ENCODE results near the gene NDUFB8. TPM values are rescaled to one million over a fixed set of nuclear protein-coding genes. Genes with fewer than 3 reads are reported as not detected.

Gene NDUFB8
- total and polyA plus RNA-seq, 2 donors (not counting 3 experiments of a cell fraction or from before 2014, with no cell fraction given): 193 to 526 TPM

DNA sequence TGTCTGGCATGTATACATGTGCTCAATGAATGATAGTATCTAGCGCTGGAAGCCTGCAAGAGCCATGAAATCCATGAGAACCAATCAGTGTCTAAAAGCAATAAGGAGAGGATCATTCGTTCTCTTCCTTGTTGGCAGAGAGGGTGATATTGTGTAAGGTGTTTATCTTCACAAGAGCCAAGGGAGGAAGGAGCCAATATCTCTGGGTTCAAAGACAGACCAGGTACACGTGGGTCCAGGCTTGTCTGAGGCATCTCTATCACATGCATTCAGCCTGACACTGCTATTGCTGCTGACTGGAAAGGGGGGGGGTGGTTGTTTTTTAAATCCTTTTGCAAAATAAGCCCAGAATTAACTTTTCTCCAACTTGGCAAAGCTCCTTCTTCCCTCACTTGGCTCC is 14.1 kb downstream of the NDUFB8 start:
- H3K79me2 ChIP-seq (ENCODE audit: control insufficient read depth, insufficient read depth, low read length): no peaks in the 10 kb centered on the region
- intact Hi-C loops (cut with micrococcal nuclease) (loop anchor here (5.0 kb wide), 1 partner anchor 362 kb away; no protein-coding TSS in a partner anchor), dilution Hi-C loops (cut with MboI; ENCODE audit: extremely low pct_ligation_motif_present, low sequenced_read_pairs) (no loop called here)
- FAIRE-seq: no peak
- H3K4me3 ChIP-seq (replicated peaks in 1 of 3; ENCODE audit: insufficient read depth in 1 of 3, low read depth in 1 of 3, low read length in 3 of 3): no peak overlapping the region
- no peak overlapping the region for H3K4me2 ChIP-seq (ENCODE audit: insufficient read depth, low read length)
- TF ChIP-seq, protein P1, sequence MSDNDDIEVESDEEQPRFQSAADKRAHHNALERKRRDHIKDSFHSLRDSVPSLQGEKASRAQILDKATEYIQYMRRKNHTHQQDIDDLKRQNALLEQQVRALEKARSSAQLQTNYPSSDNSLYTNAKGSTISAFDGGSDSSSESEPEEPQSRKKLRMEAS (IDR thresholded peaks at IDR 0.05; ENCODE audit: insufficient read depth, insufficient read length): no peak
- TF ChIP-seq POLR2AphosphoS5 (IDR thresholded peaks at IDR 0.05; ENCODE audit: insufficient read depth, low read depth, low read length) (no peak), MYC (IDR thresholded peaks at IDR 0.05; ENCODE audit: low read depth, low read length) (no peak), EZH2 (IDR thresholded peaks at IDR 0.05; ENCODE audit: borderline replicate concordance, low read depth, low read length, severe bottlenecking) (no peak), JUN (IDR thresholded peaks at IDR 0.05; ENCODE audit: borderline replicate concordance, insufficient read depth, insufficient read length, low read depth) (no peak), FOS (IDR thresholded peaks at IDR 0.05; ENCODE audit: borderline replicate concordance, insufficient read depth, low read length) (no peak), GATA2 (IDR thresholded peaks at IDR 0.05; ENCODE audit: insufficient read depth, insufficient read length, low read depth, low read length) (no peak), POLR2A (IDR thresholded peaks at IDR 0.05; ENCODE audit: low read depth, low read length) (no peak)
- TF ChIP-seq, protein P2, sequence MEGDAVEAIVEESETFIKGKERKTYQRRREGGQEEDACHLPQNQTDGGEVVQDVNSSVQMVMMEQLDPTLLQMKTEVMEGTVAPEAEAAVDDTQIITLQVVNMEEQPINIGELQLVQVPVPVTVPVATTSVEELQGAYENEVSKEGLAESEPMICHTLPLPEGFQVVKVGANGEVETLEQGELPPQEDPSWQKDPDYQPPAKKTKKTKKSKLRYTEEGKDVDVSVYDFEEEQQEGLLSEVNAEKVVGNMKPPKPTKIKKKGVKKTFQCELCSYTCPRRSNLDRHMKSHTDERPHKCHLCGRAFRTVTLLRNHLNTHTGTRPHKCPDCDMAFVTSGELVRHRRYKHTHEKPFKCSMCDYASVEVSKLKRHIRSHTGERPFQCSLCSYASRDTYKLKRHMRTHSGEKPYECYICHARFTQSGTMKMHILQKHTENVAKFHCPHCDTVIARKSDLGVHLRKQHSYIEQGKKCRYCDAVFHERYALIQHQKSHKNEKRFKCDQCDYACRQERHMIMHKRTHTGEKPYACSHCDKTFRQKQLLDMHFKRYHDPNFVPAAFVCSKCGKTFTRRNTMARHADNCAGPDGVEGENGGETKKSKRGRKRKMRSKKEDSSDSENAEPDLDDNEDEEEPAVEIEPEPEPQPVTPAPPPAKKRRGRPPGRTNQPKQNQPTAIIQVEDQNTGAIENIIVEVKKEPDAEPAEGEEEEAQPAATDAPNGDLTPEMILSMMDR (IDR thresholded peaks at IDR 0.05; ENCODE audit: extremely low read depth in 1 of 2, insufficient read depth in 1 of 2, low read depth in 1 of 2, low read length in 2 of 2): no peak
- no peaks in the 10 kb centered on the region for H3K9me1 ChIP-seq (replicated peaks; ENCODE audit: control insufficient read depth, extremely low read depth, insufficient read depth, low read length)
- H3K27ac ChIP-seq (ENCODE audit: insufficient read depth, low read depth, low read length): no peak overlapping the region
- no peak overlapping the region for H2AFZ ChIP-seq (ENCODE audit: low read depth, low read length)
- H3K36me3 ChIP-seq (ENCODE audit: control insufficient read depth in 2 of 2, extremely low read depth in 1 of 2, insufficient read depth in 2 of 2, low read length in 2 of 2): no peaks in the 10 kb centered on the region
- no peak for DNase-seq (ENCODE audit: low read depth, low spot score)
- peaks cover 17% of the 10 kb centered on the region for H3K4me1 ChIP-seq (ENCODE audit: control insufficient read depth, extremely low read depth, insufficient read depth, low read length)
- no peaks in the 10 kb centered on the region for H3K27me3 ChIP-seq (ENCODE audit: control insufficient read depth in 2 of 2, insufficient read depth in 2 of 2, low read length in 2 of 2)
- POLR2A ChIA-PET: no interaction called here
- no peak overlapping the region for H3K9ac ChIP-seq (replicated peaks; ENCODE audit: extremely low read depth, insufficient read depth, low read length)
- no peaks in the 10 kb centered on the region for H3K9me3 ChIP-seq (replicated peaks; ENCODE audit: control insufficient read depth, insufficient read depth, low read length)
- no peaks in the 10 kb centered on the region for H4K20me1 ChIP-seq (replicated peaks; ENCODE audit: control insufficient read depth, extremely low read depth, insufficient read depth, low read length)
- BruUV-seq (replicated peaks): no TSS peak
- CTCF ChIA-PET: interaction anchor here (3.6 to 4.8 kb wide), 2 partner anchors 33 to 363 kb away, joined by 47 to 78 read pairs; no protein-coding TSS in a partner anchor
